ENCODE results near the gene ITGB3. TPM values are rescaled to one million over a fixed set of nuclear protein-coding genes. Genes with fewer than 3 reads are reported as not detected.
A peak's percentile ranks its signal among the peaks of the same experiment; 100 is the strongest.

Gene ITGB3
- total and polyA plus RNA-seq, 10 of the 15 experiments (the other 5 are each of a cell fraction or from before 2014, with no cell fraction given) = 0.69 to 22.8 (median 13.6) TPM

- TF ChIP-seq ZBTB4 (CRISPR knock-in tag; IDR thresholded peaks at IDR 0.05) (no peak), NRF1 (conservative IDR thresholded peaks at IDR 0.05; ENCODE audit: low read depth, low read length) (no peak), MXI1 (IDR thresholded peaks at IDR 0.05; ENCODE audit: low read depth, low read length) (no peak), JUND (IDR thresholded peaks at IDR 0.05; ENCODE audit: low read depth, low read length) (no peak), EED (IDR thresholded peaks at IDR 0.05; ENCODE audit: low read depth) (0 out of 2 replicates have a peak, but pooled peaks have one; percentile 36), PAX5 (IDR thresholded peaks at IDR 0.05; ENCODE audit: borderline replicate concordance, low read depth, low read length) (no peak), NFIC (IDR thresholded peaks at IDR 0.05; ENCODE audit: low read depth, low read length) (no peak), IRF3 (IDR thresholded peaks at IDR 0.05) (no peak), SREBF1 (IDR thresholded peaks at IDR 0.05; ENCODE audit: low read length) (no peak), BACH1 (IDR thresholded peaks at IDR 0.05; ENCODE audit: borderline replicate concordance) (no peak), MAX (IDR thresholded peaks at IDR 0.05; ENCODE audit: low read depth, low read length) (no peak), USF1 (IDR thresholded peaks at IDR 0.05; ENCODE audit: borderline replicate concordance, extremely low read length, insufficient read depth, low read depth, low read length) (no peak), NFYA (IDR thresholded peaks at IDR 0.05; ENCODE audit: borderline replicate concordance, low read depth, low read length) (no peak), EP300 (IDR thresholded peaks at IDR 0.05; ENCODE audit: borderline replicate concordance in 1 of 2, control insufficient read depth in 1 of 2, low read depth in 2 of 2, low read length in 2 of 2) (no peak), ZNF274 (IDR thresholded peaks at IDR 0.05; ENCODE audit: insufficient read depth, insufficient read length) (no peak)
Observed at GRCh38 chr17:47239967-47240651, 13.5 kb upstream of the ITGB3 start (continued).
